ENCODE measurements around the gene SBSN. TPM values are rescaled to one million over a fixed set of nuclear protein-coding genes. Genes with fewer than 3 reads are reported as not detected.

The SBSN gene
- total and polyA plus RNA-seq, 9 of the 15 experiments (the other 6 are each of a cell fraction or from before 2014, with no cell fraction given), result 0.05 TPM; not detected in 8

DNA sequence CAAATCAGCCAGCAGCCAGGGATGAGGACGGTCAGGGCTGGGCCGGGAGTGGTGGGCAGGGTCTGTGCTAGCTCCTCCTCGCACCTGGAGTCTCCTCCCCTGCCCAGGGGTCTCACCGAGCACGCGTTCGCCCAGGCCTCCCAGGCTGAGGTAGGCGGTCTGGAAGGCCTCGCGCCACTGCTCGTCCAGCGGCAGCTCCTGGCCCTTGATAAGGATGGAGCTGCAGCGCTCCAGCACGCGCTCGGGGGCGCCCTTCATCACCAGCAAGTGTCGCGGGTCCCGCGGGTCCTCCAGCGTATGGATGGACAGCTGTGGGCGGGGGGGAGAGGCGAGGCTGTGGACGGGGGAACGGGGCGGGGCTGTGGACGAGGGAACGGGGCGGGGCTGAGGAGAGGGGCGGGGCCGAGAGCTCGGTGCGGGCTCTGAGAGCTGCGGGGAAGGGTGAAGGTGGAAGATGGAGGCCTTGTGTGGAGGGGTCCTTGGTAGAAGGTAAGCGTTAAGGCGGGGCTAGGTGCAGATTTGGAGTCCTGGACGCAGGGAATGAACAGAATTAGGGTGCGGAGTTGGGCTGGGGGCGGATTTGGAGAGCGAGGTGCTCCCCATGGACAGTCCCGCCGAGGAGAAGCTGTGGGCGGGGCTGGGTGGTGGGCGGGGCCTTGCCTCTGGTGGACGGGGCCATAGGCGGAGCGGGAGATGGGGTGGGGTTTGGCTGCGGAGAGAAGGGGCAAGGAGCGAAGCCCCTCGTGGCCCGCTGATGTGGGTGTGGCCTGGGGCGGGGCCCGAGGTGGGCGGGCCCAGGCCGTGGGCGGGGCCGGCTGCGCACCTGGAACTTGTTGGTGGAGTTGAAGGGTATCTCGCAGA lies 29.7 kb upstream of the SBSN start (continued):
- TF ChIP-seq DMBX1 (CRISPR knock-in tag; IDR thresholded peaks at IDR 0.05; ENCODE audit: borderline replicate concordance) (no peak), ZNF717 (CRISPR knock-in tag; IDR thresholded peaks at IDR 0.05) (no peak), ZC3H8 (IDR thresholded peaks at IDR 0.05) (no peak), HSF4 (CRISPR knock-in tag; IDR thresholded peaks at IDR 0.05; ENCODE audit: borderline replicate concordance) (no peak), CBX5 (IDR thresholded peaks at IDR 0.05; ENCODE audit: borderline replicate concordance, low read depth) (no peak), FOXK2 (conservative IDR thresholded peaks at IDR 0.05 in 1 of 2, IDR thresholded peaks at IDR 0.05 in 1 of 2; ENCODE audit: low read depth in 2 of 2) (no peak)
- TF ChIP-seq, protein P1, sequence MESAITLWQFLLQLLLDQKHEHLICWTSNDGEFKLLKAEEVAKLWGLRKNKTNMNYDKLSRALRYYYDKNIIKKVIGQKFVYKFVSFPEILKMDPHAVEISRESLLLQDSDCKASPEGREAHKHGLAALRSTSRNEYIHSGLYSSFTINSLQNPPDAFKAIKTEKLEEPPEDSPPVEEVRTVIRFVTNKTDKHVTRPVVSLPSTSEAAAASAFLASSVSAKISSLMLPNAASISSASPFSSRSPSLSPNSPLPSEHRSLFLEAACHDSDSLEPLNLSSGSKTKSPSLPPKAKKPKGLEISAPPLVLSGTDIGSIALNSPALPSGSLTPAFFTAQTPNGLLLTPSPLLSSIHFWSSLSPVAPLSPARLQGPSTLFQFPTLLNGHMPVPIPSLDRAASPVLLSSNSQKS (CRISPR knock-in tag; IDR thresholded peaks at IDR 0.05), result no peak
- TF ChIP-seq, protein P2, sequence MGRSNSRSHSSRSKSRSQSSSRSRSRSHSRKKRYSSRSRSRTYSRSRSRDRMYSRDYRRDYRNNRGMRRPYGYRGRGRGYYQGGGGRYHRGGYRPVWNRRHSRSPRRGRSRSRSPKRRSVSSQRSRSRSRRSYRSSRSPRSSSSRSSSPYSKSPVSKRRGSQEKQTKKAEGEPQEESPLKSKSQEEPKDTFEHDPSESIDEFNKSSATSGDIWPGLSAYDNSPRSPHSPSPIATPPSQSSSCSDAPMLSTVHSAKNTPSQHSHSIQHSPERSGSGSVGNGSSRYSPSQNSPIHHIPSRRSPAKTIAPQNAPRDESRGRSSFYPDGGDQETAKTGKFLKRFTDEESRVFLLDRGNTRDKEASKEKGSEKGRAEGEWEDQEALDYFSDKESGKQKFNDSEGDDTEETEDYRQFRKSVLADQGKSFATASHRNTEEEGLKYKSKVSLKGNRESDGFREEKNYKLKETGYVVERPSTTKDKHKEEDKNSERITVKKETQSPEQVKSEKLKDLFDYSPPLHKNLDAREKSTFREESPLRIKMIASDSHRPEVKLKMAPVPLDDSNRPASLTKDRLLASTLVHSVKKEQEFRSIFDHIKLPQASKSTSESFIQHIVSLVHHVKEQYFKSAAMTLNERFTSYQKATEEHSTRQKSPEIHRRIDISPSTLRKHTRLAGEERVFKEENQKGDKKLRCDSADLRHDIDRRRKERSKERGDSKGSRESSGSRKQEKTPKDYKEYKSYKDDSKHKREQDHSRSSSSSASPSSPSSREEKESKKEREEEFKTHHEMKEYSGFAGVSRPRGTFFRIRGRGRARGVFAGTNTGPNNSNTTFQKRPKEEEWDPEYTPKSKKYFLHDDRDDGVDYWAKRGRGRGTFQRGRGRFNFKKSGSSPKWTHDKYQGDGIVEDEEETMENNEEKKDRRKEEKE (IDR thresholded peaks at IDR 0.05; ENCODE audit: borderline replicate concordance in 1 of 2, control insufficient read depth in 1 of 2, low read depth in 2 of 2, low read length in 1 of 2), result no peak
- TF ChIP-seq, protein P3, sequence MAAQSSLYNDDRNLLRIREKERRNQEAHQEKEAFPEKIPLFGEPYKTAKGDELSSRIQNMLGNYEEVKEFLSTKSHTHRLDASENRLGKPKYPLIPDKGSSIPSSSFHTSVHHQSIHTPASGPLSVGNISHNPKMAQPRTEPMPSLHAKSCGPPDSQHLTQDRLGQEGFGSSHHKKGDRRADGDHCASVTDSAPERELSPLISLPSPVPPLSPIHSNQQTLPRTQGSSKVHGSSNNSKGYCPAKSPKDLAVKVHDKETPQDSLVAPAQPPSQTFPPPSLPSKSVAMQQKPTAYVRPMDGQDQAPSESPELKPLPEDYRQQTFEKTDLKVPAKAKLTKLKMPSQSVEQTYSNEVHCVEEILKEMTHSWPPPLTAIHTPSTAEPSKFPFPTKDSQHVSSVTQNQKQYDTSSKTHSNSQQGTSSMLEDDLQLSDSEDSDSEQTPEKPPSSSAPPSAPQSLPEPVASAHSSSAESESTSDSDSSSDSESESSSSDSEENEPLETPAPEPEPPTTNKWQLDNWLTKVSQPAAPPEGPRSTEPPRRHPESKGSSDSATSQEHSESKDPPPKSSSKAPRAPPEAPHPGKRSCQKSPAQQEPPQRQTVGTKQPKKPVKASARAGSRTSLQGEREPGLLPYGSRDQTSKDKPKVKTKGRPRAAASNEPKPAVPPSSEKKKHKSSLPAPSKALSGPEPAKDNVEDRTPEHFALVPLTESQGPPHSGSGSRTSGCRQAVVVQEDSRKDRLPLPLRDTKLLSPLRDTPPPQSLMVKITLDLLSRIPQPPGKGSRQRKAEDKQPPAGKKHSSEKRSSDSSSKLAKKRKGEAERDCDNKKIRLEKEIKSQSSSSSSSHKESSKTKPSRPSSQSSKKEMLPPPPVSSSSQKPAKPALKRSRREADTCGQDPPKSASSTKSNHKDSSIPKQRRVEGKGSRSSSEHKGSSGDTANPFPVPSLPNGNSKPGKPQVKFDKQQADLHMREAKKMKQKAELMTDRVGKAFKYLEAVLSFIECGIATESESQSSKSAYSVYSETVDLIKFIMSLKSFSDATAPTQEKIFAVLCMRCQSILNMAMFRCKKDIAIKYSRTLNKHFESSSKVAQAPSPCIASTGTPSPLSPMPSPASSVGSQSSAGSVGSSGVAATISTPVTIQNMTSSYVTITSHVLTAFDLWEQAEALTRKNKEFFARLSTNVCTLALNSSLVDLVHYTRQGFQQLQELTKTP (IDR thresholded peaks at IDR 0.05; ENCODE audit: low read depth in 1 of 2, partially characterized antibody in 2 of 2), result no peak
- TF ChIP-seq, protein P4, sequence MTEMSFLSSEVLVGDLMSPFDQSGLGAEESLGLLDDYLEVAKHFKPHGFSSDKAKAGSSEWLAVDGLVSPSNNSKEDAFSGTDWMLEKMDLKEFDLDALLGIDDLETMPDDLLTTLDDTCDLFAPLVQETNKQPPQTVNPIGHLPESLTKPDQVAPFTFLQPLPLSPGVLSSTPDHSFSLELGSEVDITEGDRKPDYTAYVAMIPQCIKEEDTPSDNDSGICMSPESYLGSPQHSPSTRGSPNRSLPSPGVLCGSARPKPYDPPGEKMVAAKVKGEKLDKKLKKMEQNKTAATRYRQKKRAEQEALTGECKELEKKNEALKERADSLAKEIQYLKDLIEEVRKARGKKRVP (CRISPR knock-in tag; IDR thresholded peaks at IDR 0.05), result no peak
- TF ChIP-seq, protein P5, sequence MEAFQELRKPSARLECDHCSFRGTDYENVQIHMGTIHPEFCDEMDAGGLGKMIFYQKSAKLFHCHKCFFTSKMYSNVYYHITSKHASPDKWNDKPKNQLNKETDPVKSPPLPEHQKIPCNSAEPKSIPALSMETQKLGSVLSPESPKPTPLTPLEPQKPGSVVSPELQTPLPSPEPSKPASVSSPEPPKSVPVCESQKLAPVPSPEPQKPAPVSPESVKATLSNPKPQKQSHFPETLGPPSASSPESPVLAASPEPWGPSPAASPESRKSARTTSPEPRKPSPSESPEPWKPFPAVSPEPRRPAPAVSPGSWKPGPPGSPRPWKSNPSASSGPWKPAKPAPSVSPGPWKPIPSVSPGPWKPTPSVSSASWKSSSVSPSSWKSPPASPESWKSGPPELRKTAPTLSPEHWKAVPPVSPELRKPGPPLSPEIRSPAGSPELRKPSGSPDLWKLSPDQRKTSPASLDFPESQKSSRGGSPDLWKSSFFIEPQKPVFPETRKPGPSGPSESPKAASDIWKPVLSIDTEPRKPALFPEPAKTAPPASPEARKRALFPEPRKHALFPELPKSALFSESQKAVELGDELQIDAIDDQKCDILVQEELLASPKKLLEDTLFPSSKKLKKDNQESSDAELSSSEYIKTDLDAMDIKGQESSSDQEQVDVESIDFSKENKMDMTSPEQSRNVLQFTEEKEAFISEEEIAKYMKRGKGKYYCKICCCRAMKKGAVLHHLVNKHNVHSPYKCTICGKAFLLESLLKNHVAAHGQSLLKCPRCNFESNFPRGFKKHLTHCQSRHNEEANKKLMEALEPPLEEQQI (IDR thresholded peaks at IDR 0.05), result no peak

Measured in K562 (cell line).